Stimulated activated CD8-positive, alpha-beta memory T cell treated with anti-CD3 and anti-CD28 coated beads, Interleukin-2, amount 100 ng/mL, for 48 hours (primary cell): ENCODE data around the gene RERGL.
"Not testable (repeated sequence)": the region's sequence is repeated elsewhere in the genome, so short reads cannot be mapped to it uniquely, and the experiment has no call there.

Experiments used
- DNase-seq, 2 donors: peaks; one replicate each; pipeline ENCODE4 v3.0.0-alpha.2; 2020; ENCODE audit warnings: low read depth in 2 of 2

The RERGL gene

GRCh38 chr12:18090093-18090492 lies at the start of gene RERGL:
Gene RERGL, minus strand, starts transcription at chr12:18090193. Its CDS starts 53 bp downstream, at chr12:18090140.
- no peak for DNase-seq

DNA sequence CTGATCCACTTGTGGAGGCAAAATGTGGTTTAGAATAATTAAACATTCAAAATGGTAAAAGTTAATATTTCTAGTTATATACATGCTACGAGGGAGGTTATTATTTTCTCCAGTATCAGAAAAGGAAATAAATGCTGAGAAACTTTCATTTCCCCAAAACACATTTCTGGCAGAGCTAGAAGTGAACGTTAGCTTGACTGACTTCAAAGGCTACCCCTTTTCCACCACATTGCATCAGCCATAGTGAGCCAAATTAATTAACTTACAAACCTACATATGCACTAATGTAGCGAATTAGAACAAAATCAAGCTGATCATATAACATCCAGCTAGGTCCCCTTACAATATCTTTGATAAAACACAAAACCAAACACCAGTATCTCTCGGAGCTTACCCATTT lies 49.3 kb upstream of the RERGL start:
- no peak for DNase-seq

- DNase-seq: no peak
Measured at GRCh38 chr12:18135509-18135908, 45.5 kb upstream of the RERGL start.

DNA sequence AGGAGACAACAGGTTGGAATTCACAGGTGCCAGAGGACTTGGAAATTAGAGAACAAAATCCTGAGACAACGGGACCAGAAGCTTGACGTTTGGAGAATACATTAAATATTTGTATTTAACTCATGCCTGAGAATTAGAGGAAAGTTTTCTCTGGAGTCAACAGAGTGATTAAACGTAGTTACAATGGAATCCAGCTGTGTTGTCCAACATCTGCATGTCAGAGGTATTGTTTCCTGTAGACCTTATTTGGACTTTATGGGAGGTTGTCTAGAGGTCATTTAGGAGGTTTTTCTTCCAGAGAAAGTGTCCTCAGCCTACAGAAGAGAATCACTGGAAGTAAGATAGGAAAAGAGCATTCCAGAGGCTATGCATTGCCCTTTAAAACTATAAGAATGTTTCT lies 45.1 kb upstream of the RERGL start:
- no peak for DNase-seq

- no peak for DNase-seq
Measured at GRCh38 chr12:18130851-18131250, 40.9 kb upstream of the RERGL start.

GRCh38 chr12:18123707-18124106 lies 33.7 kb upstream of the RERGL start:
- DNase-seq: no peak

- DNase-seq: no peak
Measured at GRCh38 chr12:18120899-18121298, 30.9 kb upstream of the RERGL start.

- DNase-seq: no peak
Measured at GRCh38 chr12:18108611-18109010, 18.6 kb upstream of the RERGL start.

GRCh38 chr12:18103624-18104023 lies 13.6 kb upstream of the RERGL start:
- no peak for DNase-seq

DNA sequence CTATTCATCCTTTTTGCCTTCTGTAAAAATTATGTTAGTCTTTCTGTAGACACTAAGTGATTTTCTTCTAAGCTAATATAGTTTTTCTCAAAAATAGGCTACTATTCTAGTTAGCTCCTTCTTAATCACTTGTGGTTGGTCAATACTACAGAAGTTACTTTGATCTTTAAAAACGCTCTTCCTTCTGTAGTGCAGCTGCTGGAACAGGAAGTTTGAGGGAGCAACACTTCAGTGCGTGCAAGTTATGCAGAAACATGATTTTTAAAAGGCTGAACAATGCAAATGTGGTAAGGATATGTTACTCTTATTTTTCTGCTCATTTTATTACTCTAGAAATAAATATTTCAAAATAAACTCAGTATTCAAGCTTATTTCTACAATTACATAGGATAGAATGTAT lies 11.1 kb upstream of the RERGL start:
- no peak for DNase-seq

GRCh38 chr12:18084080-18084479 lies 5.9 kb downstream of the RERGL start:
- DNase-seq: no peak

DNA sequence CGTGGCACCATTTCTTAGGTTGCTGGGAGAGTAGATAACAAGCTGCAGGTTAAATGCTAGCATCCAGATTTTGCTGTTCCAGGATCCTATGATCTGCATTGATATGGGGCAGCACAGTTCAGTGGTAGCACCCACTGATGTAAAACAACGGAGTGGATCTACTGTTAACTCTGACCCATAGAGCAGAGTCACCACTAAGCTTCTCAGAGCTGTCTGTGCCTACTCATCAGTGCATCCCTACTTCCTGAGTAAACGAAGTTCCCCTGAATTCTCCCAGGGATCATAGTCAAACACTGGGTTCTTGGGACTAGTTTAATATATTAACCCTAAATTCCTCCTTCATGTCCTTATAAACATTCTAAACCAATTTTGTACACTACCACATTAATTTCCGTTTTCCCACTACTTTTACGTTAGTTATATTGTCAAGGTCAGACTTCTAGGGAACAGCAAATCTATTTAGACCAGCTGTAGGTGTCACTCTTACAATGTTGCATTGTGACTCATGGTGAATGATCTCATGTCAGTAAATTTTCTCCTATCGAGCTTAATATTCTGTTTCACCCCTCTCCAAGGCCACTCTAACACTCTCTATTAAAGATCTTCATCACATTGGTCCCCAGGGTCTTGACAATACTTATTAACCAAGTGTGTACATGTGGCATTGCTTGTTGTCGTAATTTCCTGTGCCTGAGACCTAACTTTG lies 10.3 kb downstream of the RERGL start:
- DNase-seq: no peak

DNA sequence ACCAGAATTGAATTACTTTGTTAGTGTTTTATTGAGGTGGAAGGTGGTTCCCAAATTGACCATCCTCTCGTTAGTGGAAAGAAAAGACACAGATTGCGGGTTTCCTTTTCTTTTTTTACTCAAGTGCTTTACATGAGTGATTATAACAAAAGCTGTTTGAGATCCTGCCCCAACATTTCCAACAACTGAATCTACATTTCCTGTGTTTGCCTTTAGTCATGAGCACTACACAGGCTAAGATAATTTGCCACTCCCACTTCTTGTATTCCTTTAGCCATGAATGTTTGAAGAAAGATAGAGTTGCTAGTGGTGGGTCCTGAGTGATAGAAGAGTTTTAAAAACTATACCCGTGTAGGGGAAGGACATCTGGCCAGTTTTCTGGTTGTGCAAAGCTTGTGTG lies 16.0 kb downstream of the RERGL start:
- no peak for DNase-seq

- no peak for DNase-seq
Measured at GRCh38 chr12:18072723-18073122, 17.3 kb downstream of the RERGL start.

- DNase-seq: no peak
Measured at GRCh38 chr12:18071336-18071735, 18.7 kb downstream of the RERGL start.

GRCh38 chr12:18068355-18068754 lies 21.6 kb downstream of the RERGL start:
- DNase-seq: no peak

DNA sequence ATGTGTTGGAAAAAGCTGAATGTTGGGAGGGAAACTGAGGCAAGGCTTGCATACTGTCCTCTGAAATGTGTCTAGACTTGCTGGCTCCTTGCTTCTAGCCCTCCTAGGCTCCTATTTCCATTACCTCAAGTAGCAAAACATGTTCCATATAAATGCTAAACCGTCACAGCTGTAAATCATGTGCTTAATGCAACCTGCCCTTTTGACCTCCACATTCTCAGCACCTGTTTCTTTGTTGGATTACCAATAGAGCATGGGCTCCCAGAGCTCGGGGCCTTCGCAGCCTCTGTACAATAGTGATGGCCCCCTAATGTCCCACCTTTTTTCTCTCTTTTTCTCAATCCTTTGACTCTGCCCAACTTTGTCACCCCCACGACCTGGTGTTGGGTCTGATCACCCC lies 23.3 kb downstream of the RERGL start:
- DNase-seq: no peak

GRCh38 chr12:18062867-18063266 lies 27.1 kb downstream of the RERGL start:
- DNase-seq: not testable (repeated sequence)

DNA sequence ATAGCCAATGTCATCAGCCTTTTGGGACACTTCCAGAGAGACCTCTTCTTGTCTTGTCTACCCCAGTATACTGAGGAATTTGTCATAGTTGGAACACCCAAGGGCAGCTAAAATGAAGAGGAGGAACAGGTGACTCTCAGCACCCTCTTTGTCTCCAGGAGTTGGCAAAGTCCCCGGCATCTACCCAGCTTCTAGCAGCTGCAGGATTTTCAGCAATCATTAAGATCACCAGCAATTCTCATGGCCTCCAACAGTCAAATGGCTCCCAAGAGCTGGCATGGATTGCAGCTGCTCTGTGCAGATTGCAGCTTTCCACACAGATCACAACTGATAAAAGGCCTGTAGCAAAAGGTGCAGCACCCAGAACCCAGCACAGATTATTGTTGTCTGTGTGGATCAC lies 32.9 kb downstream of the RERGL start:
- no peak for DNase-seq

DNA sequence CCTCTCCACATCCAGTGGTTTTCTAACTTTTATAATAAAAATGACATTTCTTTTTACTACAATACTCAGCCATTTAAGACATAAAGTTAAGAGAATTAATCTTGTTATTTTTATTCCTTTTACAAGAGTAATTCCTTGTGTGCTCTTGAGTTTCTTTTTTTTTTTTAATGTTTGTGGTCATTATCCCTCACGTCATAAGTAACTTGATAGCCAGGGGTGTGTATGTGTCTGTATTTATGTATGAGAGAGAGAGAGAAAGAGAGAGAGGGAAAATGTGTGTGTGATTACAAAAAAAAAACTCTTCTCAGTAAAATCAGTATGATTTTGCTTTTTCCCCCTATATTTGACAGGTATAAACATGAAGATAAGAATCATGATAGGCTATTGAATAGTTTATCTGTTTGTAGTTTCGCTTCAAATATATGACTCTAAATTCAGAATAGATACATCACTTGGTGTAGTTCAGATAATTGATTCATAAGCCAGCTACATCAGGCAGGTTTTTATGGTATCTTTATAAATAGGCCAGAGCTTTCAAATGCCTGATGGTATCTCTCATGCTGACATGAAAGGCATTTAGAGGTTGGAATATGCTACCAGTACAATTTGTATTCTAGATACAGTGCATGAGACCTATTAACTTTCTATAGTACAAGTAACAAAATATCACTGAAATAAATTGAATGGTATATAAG lies 34.9 kb downstream of the RERGL start:
- DNase-seq: no peak

- no peak for DNase-seq
Measured at GRCh38 chr12:18045446-18045992, 44.5 kb downstream of the RERGL start.

- DNase-seq: not testable (repeated sequence)
Measured at GRCh38 chr12:18040060-18040742, 49.8 kb downstream of the RERGL start.
